ENCODE data around the gene RIN1. TPM values are rescaled to one million over a fixed set of nuclear protein-coding genes. Genes with fewer than 3 reads are reported as not detected.

The RIN1 gene
- total and polyA plus RNA-seq, 8 donors = 1.7 to 10.2 (median 3.5) TPM

GRCh38 chr11:66286699-66287098 lies 49.5 kb downstream of the RIN1 start:
- H3K27ac ChIP-seq = no peak overlapping the region
- H3K4me3 ChIP-seq = no peak overlapping the region
- H3K36me3 ChIP-seq = peaks cover 0 to 20% of the 10 kb centered on the region in 2 donors
- ATAC-seq = no peak
- no peaks in the 10 kb centered on the region for H3K9me3 ChIP-seq
- DNase-seq = no peak
- TF ChIP-seq, protein P1, sequence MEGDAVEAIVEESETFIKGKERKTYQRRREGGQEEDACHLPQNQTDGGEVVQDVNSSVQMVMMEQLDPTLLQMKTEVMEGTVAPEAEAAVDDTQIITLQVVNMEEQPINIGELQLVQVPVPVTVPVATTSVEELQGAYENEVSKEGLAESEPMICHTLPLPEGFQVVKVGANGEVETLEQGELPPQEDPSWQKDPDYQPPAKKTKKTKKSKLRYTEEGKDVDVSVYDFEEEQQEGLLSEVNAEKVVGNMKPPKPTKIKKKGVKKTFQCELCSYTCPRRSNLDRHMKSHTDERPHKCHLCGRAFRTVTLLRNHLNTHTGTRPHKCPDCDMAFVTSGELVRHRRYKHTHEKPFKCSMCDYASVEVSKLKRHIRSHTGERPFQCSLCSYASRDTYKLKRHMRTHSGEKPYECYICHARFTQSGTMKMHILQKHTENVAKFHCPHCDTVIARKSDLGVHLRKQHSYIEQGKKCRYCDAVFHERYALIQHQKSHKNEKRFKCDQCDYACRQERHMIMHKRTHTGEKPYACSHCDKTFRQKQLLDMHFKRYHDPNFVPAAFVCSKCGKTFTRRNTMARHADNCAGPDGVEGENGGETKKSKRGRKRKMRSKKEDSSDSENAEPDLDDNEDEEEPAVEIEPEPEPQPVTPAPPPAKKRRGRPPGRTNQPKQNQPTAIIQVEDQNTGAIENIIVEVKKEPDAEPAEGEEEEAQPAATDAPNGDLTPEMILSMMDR (IDR thresholded peaks at IDR 0.05) = no peak
- peaks cover 12 to 40% of the 10 kb centered on the region in 2 donors for H3K4me1 ChIP-seq
- intact Hi-C loops (cut with DNase I) = no loop called here
- H3K27me3 ChIP-seq = peaks cover 5 to 20% of the 10 kb centered on the region in 2 donors

GRCh38 chr11:66285250-66285947 lies 50.8 kb downstream of the RIN1 start:
- ATAC-seq (no peak), DNase-seq (no peak)
- peaks cover 0 to 7% of the 10 kb centered on the region in 2 donors for H3K27me3 ChIP-seq
- intact Hi-C loops (cut with DNase I) = no loop called here
- TF ChIP-seq, protein P1 (IDR thresholded peaks at IDR 0.05) = no peak
- H3K4me3 ChIP-seq = no peak overlapping the region
- no peak overlapping the region for H3K27ac ChIP-seq
- peaks cover 12 to 40% of the 10 kb centered on the region in 2 donors for H3K4me1 ChIP-seq
- H3K36me3 ChIP-seq = peaks cover 0 to 20% of the 10 kb centered on the region in 2 donors
- H3K9me3 ChIP-seq = no peaks in the 10 kb centered on the region

- Histone ChIP-seq H3K4me1 (peaks cover 9 to 33% of the 10 kb centered on the region in 2 donors), H3K27ac (no peak overlapping the region), H3K4me3 (no peak overlapping the region), H3K9me3 (no peaks in the 10 kb centered on the region), H3K36me3 (peaks cover 0 to 20% of the 10 kb centered on the region in 2 donors), H3K27me3 (no peaks in the 10 kb centered on the region)
- TF ChIP-seq, protein P1 (IDR thresholded peaks at IDR 0.05) = no peak
- ATAC-seq (no peak), DNase-seq (no peak)
- intact Hi-C loops (cut with DNase I) = no loop called here
Measured at GRCh38 chr11:66284526-66285078, 51.6 kb downstream of the RIN1 start.

DNA sequence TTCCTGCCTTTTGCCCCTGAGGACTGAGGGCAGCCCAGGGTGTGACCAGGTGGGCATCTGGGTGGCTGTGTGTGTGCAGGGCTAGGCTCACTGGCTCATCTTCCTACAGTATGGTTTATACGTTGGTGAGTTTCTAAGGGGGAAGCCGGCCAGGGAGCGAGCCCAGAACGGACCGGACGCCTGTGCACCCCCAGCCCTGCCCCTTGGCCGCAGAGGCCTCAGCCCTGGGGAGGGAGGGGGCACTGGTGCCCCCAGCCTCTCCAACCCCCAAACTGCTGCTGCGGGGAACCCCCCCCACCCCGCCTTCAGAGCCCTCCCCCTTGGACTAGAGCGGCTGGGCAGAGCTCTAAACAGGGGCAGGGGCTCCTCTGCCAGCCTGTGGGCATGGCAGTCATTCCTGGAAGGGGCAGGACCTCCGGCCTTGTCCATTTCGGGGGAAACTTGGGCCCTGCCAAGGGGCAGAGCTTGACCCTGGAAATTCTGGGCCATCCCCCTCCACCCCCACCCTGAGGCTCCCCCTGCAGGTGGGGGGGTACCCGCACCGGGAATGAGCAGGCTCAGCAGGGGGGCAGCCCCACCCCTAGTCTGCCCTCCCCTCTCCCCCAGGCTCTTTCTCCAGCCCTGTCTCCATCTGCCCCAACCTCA lies 52.7 kb downstream of the RIN1 start:
- Histone ChIP-seq H3K27ac (no peak overlapping the region), H3K4me3 (no peak overlapping the region), H3K36me3 (peaks cover 0 to 20% of the 10 kb centered on the region in 2 donors), H3K27me3 (peaks cover 0 to 5% of the 10 kb centered on the region in 2 donors), H3K9me3 (no peaks in the 10 kb centered on the region), H3K4me1 (peaks cover 9 to 29% of the 10 kb centered on the region in 2 donors)
- TF ChIP-seq, protein P1 (IDR thresholded peaks at IDR 0.05) = no peak
- ATAC-seq (no peak), DNase-seq (no peak)
- intact Hi-C loops (cut with DNase I) = no loop called here

Data from left lung (tissue), 10 donors.